GM18499 (cell line): Measurements from ENCODE around the gene NAA80.

Experiments used
- ATAC-seq: cut with Tn5 transposase; IDR thresholded peaks from one replicate; pipeline ENCODE4 v1.9.1; 2021; ENCODE audit warnings: moderate number of reproducible peaks; ENCODE audit not compliant: insufficient read depth, unreplicated experiment

The NAA80 gene

GRCh38 chr3:50260942-50261441 lies 38.2 kb downstream of the NAA80 start:
- ATAC-seq = no peak

GRCh38 chr3:50260027-50260941 lies 38.9 kb downstream of the NAA80 start:
- ATAC-seq = no peak

- ATAC-seq = no peak
Observed at GRCh38 chr3:50259432-50260026, 39.7 kb downstream of the NAA80 start.

- ATAC-seq = no peak
Observed at GRCh38 chr3:50258979-50259378, 40.2 kb downstream of the NAA80 start.

GRCh38 chr3:50258029-50258680 lies 41.0 kb downstream of the NAA80 start:
- no peak for ATAC-seq

GRCh38 chr3:50256978-50257890 lies 42.0 kb downstream of the NAA80 start:
- ATAC-seq = no peak

- no peak for ATAC-seq
Observed at GRCh38 chr3:50255251-50255615, 44.0 kb downstream of the NAA80 start.

GRCh38 chr3:50254577-50255250 lies 44.5 kb downstream of the NAA80 start:
- no peak for ATAC-seq

- no peak for ATAC-seq
Observed at GRCh38 chr3:50251220-50251619, 48.0 kb downstream of the NAA80 start.

- ATAC-seq = no peak
Observed at GRCh38 chr3:50250514-50250913, 48.7 kb downstream of the NAA80 start.

GRCh38 chr3:50249457-50249856 lies 49.7 kb downstream of the NAA80 start:
- no peak for ATAC-seq

- no peak for ATAC-seq
Observed at GRCh38 chr3:50248387-50248786, 50.8 kb downstream of the NAA80 start.

GRCh38 chr3:50246517-50246954 lies 52.7 kb downstream of the NAA80 start:
- ATAC-seq = no peak
